NOMO-1 treated with dmso at 0.1 percent for 144 hours (cell line): ENCODE data around the gene DPH6.
"Not testable (repeated sequence)": the region's sequence is repeated elsewhere in the genome, so short reads cannot be mapped to it uniquely, and the experiment has no call there.

Experiments
- DNase-seq: peaks from one replicate; lab custom pipeline; 2025; ENCODE audit not compliant: unreplicated experiment; lab: John Stamatoyannopoulos, UW

DPH6 gene

GRCh38 chr15:35441279-35441678 is 104.7 kb downstream of the DPH6 start:
- not testable (repeated sequence) for DNase-seq

- DNase-seq = no peak
These were observed 105.7 kb downstream of the DPH6 start for GRCh38 chr15:35440265-35440664.

- DNase-seq = no peak
These were observed 106.7 kb downstream of the DPH6 start for GRCh38 chr15:35439291-35439690.

- no peak for DNase-seq
These were observed 108.8 kb downstream of the DPH6 start for GRCh38 chr15:35437157-35437556.

GRCh38 chr15:35436422-35436821 is 109.5 kb downstream of the DPH6 start:
- no peak for DNase-seq

GRCh38 chr15:35431281-35431680 is 114.7 kb downstream of the DPH6 start:
- DNase-seq = no peak

GRCh38 chr15:35430301-35430700 is 115.7 kb downstream of the DPH6 start:
- no peak for DNase-seq

- DNase-seq = no peak
These were observed 118.5 kb downstream of the DPH6 start for GRCh38 chr15:35427496-35427895.

- no peak for DNase-seq
These were observed 118.9 kb downstream of the DPH6 start for GRCh38 chr15:35427091-35427490.

- no peak for DNase-seq
These were observed 135.2 kb downstream of the DPH6 start for GRCh38 chr15:35410775-35411174.

GRCh38 chr15:35399901-35400300 is 146.1 kb downstream of the DPH6 start:
- no peak for DNase-seq

- DNase-seq = no peak
These were observed 148.9 kb downstream of the DPH6 start for GRCh38 chr15:35397027-35397426.

- DNase-seq = no peak
These were observed 151.5 kb downstream of the DPH6 start for GRCh38 chr15:35394416-35394815.

GRCh38 chr15:35393398-35393797 is 152.6 kb downstream of the DPH6 start:
- no peak for DNase-seq

- not testable (repeated sequence) for DNase-seq
These were observed 154.5 kb downstream of the DPH6 start for GRCh38 chr15:35391408-35391984.

- DNase-seq = no peak
These were observed 162.5 kb downstream of the DPH6 start for GRCh38 chr15:35383506-35383905.

- DNase-seq = no peak
These were observed 164.6 kb downstream of the DPH6 start for GRCh38 chr15:35381328-35381727.

GRCh38 chr15:35379972-35380371 is 166.0 kb downstream of the DPH6 start:
- DNase-seq = no peak

- not testable (repeated sequence) for DNase-seq
These were observed 167.5 kb downstream of the DPH6 start for GRCh38 chr15:35378454-35378853.

GRCh38 chr15:35376707-35377106 is 169.3 kb downstream of the DPH6 start:
- DNase-seq = no peak

GRCh38 chr15:35374661-35375060 is 171.3 kb downstream of the DPH6 start:
- no peak for DNase-seq

- DNase-seq = no peak
These were observed 183.7 kb downstream of the DPH6 start for GRCh38 chr15:35362195-35362829.

- DNase-seq = no peak
These were observed 187.1 kb downstream of the DPH6 start for GRCh38 chr15:35358824-35359223.
